HG02870 (cell line): ENCODE measurements around the gene TMED10.
"Not testable (repeated sequence)": the region's sequence is repeated elsewhere in the genome, so short reads cannot be mapped to it uniquely, and the experiment has no call there.

ENCODE experiments used
- ATAC-seq: cut with Tn5 transposase; IDR thresholded peaks from one replicate; pipeline ENCODE4 v1.9.1; 2021; ENCODE audit warnings: mild to moderate bottlenecking, moderate library complexity; ENCODE audit not compliant: unreplicated experiment

The TMED10 gene

GRCh38 chr14:75132382-75133086 lies 43.9 kb downstream of the TMED10 start:
- no peak for ATAC-seq

GRCh38 chr14:75128596-75128990 lies 47.8 kb downstream of the TMED10 start:
- ATAC-seq: no peak

GRCh38 chr14:75127903-75128595 lies 48.4 kb downstream of the TMED10 start:
- no peak for ATAC-seq

GRCh38 chr14:75127474-75127820 lies 49.0 kb downstream of the TMED10 start:
- not testable (repeated sequence) for ATAC-seq

GRCh38 chr14:75126679-75127473 lies 49.5 kb downstream of the TMED10 start, which contains the start of gene NEK9:
Gene NEK9 (minus strand): TSS chr14:75127048. CDS start chr14:75126921, 127 bp downstream.
- ATAC-seq: peak; percentile 87

DNA sequence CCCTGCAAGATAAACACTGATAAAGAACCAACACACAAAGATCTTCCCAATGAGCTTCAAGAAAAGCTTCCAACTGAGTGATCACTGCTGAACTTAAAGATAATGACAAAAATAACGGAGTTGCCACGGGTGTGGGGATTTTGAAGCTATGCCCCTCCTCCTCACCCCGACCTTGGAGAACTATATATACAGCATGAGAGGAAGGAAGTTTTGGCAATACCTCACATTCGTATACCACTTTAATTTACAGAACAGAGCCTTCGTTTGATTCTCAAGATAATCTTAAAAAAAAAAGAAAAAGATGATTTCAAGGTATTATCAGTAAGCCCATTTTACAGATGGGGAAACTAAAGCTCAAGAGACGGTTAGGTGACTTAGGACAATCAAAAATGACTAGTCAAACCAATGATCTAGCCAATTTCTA lies 50.3 kb downstream of the TMED10 start:
- ATAC-seq: no peak

DNA sequence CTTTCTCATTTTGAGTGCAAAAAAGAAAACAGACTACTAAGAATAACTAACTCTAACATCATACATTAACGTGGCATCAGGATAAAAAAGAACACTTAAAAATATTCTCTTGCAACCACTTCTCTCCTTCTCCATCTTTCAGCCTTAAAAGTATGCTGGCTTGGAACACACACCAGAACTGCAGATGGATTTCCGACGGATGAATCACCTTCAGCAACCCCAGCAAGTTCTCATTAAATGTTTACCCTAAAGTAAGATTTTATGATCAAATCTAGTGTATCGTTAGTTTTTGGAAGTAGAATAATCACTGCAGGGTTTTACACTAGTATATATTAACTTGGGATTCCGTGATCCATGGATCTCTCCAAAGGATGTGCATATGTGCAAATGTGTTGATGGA lies 50.8 kb downstream of the TMED10 start:
- no peak for ATAC-seq

DNA sequence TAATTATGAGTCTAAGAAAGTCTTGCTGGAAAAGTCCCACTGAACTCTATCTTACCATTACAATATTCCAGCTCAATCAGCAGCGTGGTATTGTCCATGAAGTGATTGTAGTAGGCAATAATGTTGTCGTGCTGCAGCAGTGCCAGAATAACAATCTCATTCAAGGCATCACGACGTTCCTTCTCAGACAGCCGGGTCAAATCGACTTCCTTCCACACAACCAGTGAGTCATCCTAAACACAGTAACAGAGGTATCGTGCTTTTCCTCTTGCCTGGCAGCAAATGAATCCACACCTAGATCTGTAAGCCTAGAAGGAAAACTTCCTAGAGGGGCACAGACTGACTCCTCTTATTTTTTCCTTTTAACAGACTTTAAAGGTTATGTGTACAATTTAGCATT lies 52.4 kb downstream of the TMED10 start:
- no peak for ATAC-seq

DNA sequence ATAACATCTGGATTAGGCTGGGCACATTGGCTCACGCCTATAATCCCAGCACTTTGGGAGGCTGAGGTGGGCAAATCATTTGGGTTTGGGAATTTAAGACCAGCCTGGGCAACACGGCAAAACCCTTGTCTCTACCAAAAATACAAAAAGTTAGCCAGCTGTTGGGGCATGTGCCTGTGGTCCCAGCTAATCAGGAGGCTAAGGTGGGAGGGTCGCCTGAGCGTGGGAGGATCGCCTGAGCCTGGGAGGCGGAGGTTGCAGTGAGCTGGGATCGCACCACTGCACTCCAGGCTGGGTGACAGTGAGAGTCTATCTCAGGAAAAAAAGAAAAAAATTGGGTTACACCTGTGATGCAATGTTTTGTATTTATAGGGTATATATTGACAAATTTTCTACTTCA lies 54.9 kb downstream of the TMED10 start:
- no peak for ATAC-seq

GRCh38 chr14:75120541-75121291 lies 55.7 kb downstream of the TMED10 start:
- no peak for ATAC-seq

GRCh38 chr14:75119056-75119455 lies 57.4 kb downstream of the TMED10 start:
- ATAC-seq: no peak

DNA sequence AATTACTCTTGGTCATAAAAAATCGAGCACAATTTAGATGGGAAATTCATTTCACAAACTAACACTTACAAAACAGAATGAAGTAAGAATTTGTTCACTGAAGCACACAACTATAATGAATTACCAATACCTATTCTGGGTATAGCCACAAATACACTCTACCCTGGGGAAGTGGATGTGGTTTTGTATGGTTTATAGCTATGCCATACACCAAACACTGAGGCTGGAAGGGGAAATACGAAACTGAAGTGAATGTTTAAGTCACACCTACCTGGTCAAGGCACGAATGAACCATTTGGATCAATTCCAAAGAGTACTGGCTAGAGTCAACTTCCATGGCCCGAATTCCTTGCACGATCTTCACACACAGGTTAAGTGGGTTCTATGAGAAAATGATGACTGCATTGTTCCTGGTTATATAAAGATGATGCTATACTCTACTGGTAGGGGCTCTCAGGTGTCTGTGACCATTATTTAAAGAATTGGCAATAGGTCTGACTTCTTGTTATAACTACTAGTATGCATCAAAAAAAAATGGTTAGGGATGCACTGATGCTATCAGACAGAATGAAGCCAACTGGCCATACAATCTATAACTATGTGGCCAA lies 62.4 kb downstream of the TMED10 start:
- ATAC-seq: no peak

GRCh38 chr14:75109877-75110276 lies 66.5 kb downstream of the TMED10 start:
- no peak for ATAC-seq

GRCh38 chr14:75107186-75107585 lies 69.2 kb downstream of the TMED10 start:
- ATAC-seq: no peak

GRCh38 chr14:75101491-75101890 lies 74.9 kb downstream of the TMED10 start:
- ATAC-seq: no peak

DNA sequence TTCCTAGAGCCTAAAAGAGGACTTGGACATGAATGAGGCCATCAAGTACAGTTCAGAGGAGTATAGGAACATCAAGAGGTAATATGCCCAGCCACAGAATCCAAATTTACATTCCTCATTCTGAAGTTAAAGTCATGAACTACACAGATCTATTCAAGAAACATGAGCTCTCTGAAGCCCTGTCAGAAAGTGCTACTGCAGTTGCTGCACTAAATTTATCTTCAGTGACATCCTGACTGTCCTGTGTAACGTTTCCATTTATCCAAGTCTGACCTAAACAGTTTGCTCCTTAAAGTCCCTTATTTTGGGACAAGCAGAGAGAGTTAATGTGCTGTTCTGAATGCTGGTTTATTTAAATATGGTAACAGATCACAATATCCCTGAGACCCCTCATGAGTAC lies 77.7 kb downstream of the TMED10 start:
- ATAC-seq: no peak

GRCh38 chr14:75098212-75098611 lies 78.2 kb downstream of the TMED10 start:
- ATAC-seq: no peak

DNA sequence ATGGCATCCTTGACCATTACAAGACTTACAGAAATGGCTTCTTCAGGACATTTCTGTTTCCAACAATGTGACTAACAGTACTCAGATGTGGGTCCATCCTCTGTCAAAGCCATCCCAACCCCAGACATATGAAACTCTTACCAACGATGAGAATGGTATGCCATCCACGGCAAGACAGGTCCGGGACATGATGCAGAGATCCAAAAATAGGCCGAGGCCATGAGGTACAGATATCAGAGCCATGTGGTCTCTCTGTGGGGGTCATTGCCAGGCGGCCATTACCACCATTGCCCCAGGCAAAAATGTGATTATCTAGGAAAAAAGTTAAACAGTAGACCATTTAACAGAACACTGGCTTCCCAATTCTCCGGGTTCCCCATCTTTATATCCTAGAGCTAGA lies 79.5 kb downstream of the TMED10 start:
- no peak for ATAC-seq

DNA sequence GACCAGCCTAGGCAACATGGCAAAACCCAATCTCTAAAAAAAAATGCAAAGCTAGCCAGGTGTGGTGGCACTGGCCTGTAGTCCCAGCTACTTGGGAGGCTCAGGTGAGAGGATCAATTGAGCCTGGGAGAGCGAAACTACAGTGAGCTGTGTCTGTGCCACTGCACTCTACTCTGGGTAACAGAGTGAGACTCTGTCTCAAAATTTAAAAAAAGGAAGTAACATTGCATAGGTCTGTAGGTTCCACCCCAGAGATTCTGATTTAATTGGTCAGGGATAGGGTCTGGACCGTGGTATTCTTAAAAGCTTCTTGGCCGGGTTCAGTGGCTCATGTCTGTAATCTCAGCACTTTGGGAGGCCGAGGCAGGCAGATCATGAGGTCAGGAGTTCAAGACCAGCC lies 80.7 kb downstream of the TMED10 start:
- no peak for ATAC-seq

DNA sequence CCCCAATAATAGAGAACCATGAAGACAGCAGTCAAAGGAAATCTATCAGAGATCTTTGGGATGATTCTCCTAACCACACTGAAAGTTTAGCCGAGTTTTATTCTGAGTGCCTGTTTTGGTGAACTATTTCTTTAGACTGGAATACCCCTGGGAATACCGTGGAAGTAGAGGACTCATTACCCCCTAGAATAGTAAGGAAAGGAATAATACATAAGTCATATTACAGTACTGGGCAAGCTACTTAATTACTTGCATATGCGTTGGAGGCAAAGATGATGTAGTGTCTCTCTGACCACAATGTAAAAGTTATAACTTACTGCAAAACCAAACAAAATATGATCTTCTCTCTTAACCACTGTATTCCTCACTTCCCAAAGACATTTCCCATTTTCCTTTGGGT lies 81.5 kb downstream of the TMED10 start:
- no peak for ATAC-seq

- ATAC-seq: no peak
These were observed 83.7 kb downstream of the TMED10 start for GRCh38 chr14:75092698-75093097.
